Body of pancreas (tissue), 4 donors: Measurements from ENCODE around the gene MGAT3.

ENCODE experiments used
- CTCF ChIP-seq, 7 experiments: fragments of 450-650 bp in 4 of 7; fragments of 200-600 bp in 3 of 7; sonication (generic) in 3 of 7; IDR thresholded peaks; one replicate each; pipeline ENCODE4 v1.5.1; 2016 to 2019; ENCODE audit warnings: antibody characterized with exemption in 7 of 7
- POLR2A ChIP-seq, 3 donors: fragments of 450-650 bp; IDR thresholded peaks; one replicate each; pipeline ENCODE4 v1.6.1; 2016; ENCODE audit warnings: antibody characterized with exemption in 3 of 3, mild to moderate bottlenecking in 2 of 3

GRCh38 chr22:39472570-39473556 lies 16.1 kb downstream of the MGAT3 start:
- TF ChIP-seq CTCF (IDR thresholded peaks at IDR 0.05) (no peak), POLR2A (IDR thresholded peaks at IDR 0.05) (peak in 1 of 3 donors; percentile 9)
